ENCODE measurements around the gene C4orf51.

C4orf51 gene

DNA sequence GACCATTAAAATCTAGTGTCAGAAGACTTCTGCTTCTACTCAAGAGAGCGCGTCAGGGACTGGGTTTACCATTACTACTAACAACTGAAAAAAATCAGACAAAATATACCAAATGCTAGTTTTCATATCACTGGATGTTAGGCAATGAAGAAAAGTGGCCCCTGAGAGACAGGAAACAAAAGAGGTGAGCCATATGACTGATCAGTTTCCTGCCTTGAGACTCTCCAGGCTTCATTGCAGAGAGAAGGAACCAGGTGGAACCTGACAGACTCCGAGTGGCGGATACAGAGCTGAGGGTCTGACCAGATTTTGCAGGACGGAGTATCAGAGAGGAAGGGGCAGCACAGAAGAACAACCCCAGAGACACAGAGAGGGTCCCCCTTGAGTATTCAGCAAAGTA, 86.3 kb downstream of the C4orf51 start:
- TF ChIP-seq, protein P1, sequence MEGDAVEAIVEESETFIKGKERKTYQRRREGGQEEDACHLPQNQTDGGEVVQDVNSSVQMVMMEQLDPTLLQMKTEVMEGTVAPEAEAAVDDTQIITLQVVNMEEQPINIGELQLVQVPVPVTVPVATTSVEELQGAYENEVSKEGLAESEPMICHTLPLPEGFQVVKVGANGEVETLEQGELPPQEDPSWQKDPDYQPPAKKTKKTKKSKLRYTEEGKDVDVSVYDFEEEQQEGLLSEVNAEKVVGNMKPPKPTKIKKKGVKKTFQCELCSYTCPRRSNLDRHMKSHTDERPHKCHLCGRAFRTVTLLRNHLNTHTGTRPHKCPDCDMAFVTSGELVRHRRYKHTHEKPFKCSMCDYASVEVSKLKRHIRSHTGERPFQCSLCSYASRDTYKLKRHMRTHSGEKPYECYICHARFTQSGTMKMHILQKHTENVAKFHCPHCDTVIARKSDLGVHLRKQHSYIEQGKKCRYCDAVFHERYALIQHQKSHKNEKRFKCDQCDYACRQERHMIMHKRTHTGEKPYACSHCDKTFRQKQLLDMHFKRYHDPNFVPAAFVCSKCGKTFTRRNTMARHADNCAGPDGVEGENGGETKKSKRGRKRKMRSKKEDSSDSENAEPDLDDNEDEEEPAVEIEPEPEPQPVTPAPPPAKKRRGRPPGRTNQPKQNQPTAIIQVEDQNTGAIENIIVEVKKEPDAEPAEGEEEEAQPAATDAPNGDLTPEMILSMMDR (conservative IDR thresholded peaks at IDR 0.05), result no peak
- H3K27ac ChIP-seq, result no peak overlapping the region

DNA sequence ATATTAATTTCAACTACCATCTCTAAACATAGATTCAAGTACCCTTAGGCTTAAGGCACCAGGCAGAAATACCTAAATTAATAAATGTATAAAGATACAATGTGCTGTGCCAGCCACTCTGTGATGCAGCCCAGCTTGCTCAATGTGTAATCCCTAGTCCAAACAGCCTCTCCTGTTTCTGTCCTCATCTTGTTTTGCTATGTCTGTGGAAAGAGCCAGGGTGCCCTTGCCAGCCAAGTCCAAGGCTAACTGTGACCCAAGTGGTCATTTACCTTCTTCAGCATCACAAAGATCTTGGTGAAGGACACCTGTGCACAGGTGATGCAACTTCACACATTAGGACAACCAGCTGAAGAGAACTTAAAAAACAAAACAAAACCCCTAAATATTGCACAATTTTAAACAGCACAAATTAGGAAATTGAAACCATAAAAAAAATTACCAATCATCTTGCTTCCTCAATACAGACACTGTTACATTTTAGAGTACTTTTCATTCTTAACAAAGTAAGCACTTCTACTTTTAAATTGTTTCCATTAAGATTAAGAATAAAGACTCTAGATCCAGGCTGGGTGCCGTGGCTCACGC, 89.6 kb downstream of the C4orf51 start:
- H3K27ac ChIP-seq, result no peak overlapping the region
- TF ChIP-seq, protein P1 (conservative IDR thresholded peaks at IDR 0.05), result no peak

DNA sequence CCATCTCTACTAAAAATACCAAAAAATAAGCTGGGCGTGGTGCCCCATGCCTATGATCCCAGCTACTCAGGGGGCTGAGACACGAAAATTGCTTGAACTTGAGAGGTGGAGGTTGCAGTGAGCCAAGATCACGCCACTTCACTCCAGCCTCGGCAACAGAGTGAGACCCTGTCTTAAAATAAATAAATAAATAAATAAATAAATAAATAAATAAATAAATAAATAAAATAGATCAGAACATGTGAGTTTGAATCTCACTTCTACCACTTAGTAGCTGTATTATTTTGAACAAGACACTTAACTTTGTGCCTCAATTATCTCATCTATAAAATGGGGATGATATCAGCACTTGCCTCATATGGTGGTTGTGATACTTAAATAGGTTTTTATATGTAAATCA, 90.2 kb downstream of the C4orf51 start:
- TF ChIP-seq, protein P1 (conservative IDR thresholded peaks at IDR 0.05), result no peak
- no peak overlapping the region for H3K27ac ChIP-seq

DNA sequence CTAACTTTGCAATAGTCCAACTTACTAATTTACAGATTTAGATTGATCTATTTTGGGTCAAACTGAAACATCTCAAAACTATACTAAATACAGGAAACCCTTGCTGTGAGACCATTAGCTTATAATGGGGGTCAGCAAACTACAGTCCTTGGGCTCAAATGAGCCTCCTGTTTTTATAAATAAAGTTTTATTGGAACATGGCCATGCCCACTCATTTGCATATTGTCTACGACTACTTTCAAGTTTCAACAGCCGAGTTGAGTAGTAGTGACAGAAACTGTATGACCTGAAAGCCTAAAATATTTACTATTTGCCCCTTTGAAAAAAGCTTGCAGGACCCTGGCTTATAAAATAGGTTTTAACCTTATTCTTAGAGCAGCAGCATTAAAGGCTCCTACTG, 92.4 kb downstream of the C4orf51 start:
- TF ChIP-seq, protein P1 (conservative IDR thresholded peaks at IDR 0.05), result no peak
- H3K27ac ChIP-seq, result no peak overlapping the region

DNA sequence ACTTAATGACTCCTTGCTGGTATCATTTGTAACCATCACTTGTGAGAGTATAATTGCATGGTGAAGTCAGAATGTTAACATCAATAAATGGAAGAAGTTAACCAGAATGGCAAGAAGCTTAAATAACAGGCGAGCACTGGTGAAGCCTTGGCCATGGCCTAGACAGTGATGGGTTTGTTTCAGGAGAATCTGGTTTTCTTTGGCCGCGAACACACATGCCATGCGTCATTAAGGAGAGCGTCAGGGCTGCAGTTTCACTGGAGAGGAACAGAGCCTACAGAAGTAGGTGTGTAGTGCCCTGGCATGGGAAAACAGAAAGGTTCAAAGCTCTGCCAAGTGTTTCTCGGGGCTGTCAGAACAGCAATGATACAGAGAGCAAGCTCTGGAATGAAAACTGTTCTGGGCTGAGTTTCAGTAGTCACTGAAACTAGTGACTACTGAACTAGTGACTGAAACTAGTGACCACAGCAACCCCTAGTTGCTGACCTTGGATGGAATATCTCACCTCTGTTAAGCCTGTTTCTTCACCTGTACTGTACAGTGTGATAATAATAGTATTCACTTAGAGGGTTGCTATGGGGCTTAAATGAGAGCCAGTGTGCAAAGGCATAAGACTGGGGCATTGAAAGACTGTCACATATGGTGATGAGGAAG, 93.8 kb downstream of the C4orf51 start:
- TF ChIP-seq, protein P1 (conservative IDR thresholded peaks at IDR 0.05), result no peak
- no peak overlapping the region for H3K27ac ChIP-seq

DNA sequence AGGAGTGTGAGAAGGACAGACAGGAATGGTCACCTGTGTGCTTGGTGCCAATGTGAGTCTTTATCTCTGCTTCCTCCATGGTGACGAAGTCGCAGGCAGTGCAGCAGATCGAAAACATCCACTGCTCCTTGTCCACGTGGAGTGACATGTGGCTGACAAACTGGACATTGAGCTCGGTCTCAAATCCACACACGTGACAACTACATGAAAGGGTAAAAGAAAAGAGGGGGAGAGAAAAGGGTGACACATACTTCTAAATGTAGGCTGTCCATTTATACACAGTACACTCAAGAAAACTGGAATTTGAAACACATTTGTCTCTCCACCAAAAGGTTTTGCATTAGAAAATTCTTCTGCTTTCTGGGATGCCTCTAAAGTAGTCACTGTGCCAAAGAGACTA, 94.5 kb downstream of the C4orf51 start:
- TF ChIP-seq, protein P1 (conservative IDR thresholded peaks at IDR 0.05), result no peak

DNA sequence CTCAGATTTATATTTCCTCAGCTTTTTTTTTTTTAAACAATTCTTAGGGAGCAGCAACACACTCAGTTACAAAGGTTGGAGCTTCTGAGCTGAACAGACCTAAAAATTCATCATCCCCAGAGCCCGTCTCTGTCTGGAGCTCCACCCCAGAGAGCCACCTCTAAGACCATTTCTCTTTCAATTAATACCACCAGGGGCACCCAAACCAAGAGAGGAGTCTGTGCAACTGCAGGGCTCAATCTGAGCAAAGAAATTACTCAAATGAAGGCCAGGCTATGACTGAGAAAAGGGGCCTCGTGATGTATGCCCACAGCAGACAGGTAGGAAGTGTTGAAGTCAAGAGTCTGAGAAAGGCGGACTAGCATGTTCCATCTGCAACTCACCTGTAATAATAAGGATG, 95.5 kb downstream of the C4orf51 start:
- TF ChIP-seq, protein P1 (conservative IDR thresholded peaks at IDR 0.05), result no peak
- no peak overlapping the region for H3K27ac ChIP-seq

More for the DNA sequence above, 94.5 kb downstream of the C4orf51 start:
- no peak overlapping the region for H3K27ac ChIP-seq

Data from VCaP (cell line).